Erythroblast (primary cell): ENCODE measurements around the gene ZNF366.

Source experiments
- GATA1 ChIP-seq: IDR thresholded peaks from 2 replicates; pipeline ENCODE4 v1.6.1; 2011; ENCODE audit warnings: low read depth, mild to moderate bottlenecking, control low read depth, low read length, moderate library complexity
- POLR2A ChIP-seq: IDR thresholded peaks from 2 replicates; pipeline ENCODE4 v1.6.1; 2011; ENCODE audit warnings: mild to moderate bottlenecking, low read length

DNA sequence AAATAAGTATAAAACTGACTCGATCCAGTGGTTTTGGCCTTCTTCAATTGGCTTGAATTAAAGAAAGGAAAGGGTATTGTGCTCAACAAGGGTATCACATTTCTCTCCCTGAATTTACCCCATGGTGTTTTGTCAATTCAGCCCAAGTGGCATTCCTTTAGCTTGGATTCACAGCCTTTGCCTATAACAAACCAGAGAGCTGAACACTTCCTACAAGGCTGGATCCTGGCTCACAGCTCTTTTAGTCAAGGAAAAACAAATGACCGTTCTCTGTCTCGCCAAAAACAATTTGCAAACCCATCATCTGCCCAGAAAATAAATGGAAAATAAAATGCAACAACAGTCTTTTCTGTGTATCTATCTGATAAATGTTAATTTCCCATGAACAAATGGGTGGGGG lies 5.7 kb downstream of the ZNF366 start:
- TF ChIP-seq POLR2A (no peak), GATA1 (no peak)
